ENCODE measurements around the gene CAMK1D.
"Not testable (repeated sequence)": the region's sequence is repeated elsewhere in the genome, so short reads cannot be mapped to it uniquely, and the experiment has no call there.

Gene CAMK1D

GRCh38 chr10:12835709-12836108, 486.4 kb downstream of the CAMK1D start:
- DNase-seq (ENCODE audit: low read depth in 2 of 2, low spot score in 1 of 2): no peak

DNA sequence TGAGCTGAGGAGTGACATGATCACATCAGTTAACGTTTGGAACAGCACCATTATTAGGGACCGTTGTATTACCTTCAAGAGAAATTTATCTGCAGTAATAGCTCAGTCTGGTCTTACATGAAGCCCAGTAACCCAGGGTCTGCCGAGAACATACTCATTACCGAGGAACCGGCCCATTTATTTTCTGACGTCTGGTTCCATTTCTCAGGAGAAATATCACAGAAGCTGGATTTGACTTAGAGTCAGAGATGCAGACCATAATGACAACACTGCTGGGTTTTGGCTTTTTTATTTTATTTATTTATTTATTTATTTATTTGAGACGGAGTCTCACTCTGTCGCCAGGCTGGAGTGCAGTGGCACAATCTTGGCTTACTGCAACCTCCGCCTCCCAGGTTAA, 489.0 kb downstream of the CAMK1D start:
- no peak for DNase-seq (ENCODE audit: low read depth in 2 of 2, low spot score in 1 of 2)

- no peak for DNase-seq (ENCODE audit: low read depth in 2 of 2, low spot score in 1 of 2)
Observed at GRCh38 chr10:12838995-12839927, 489.9 kb downstream of the CAMK1D start.

DNA sequence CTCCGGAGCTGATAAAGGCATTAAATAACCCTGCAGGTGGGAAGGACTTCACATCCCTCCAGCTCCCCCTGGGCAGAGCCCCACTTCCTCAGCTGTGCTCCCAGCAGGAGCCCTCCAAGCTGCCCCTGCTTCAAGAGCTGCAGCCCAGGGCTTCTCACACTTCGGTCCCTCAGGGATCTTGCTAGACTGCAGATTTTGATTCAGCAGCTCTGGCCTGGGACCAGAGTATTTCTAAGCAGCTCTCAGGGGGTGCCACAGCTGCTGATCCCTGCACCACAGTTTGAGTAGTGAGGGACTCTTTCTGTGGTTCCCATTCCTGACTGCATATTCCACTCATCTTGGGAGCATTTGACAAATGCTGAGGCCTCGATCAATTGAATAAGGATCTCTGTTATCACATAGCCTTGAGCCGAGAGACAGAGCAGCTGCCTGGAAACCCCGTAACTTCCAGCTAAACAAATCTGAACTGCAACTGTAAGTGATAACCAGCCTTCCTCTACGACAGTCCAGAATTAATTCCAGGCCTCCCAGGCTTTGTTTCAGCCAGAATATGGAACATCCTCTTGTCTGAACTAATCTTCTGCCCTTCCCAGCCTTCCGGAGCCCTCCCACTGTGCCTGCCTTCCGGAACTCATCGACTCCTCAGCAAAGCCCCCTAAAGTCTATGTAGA, 490.7 kb downstream of the CAMK1D start:
- no peak for DNase-seq (ENCODE audit: low read depth in 2 of 2, low spot score in 1 of 2)

DNA sequence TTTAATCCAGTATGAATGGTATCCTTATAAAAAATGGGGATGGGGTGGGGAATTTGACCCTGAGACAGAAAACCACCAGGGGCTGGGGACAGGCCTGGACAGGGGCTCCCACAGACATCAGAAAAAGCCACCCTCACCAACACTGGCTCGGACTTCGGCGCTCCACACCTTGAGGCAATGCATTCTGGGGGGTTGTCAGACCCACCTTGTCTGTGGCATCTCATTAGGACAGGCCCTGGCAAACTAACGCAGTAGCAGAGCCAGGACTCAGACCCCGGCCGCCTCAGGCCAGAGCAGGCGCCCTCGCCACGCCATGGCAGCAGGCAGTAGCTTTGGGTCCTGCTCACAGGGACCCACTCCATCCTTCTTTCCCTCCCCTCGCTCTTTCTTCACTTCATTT, 492.1 kb downstream of the CAMK1D start:
- DNase-seq (ENCODE audit: low read depth in 2 of 2, low spot score in 1 of 2): no peak

- no peak for DNase-seq (ENCODE audit: low read depth in 2 of 2, low spot score in 1 of 2)
Observed at GRCh38 chr10:12841826-12842225, 492.5 kb downstream of the CAMK1D start.

- DNase-seq (ENCODE audit: low read depth in 2 of 2, low spot score in 1 of 2): no peak
Observed at GRCh38 chr10:12842310-12842709, 493.0 kb downstream of the CAMK1D start.

DNA sequence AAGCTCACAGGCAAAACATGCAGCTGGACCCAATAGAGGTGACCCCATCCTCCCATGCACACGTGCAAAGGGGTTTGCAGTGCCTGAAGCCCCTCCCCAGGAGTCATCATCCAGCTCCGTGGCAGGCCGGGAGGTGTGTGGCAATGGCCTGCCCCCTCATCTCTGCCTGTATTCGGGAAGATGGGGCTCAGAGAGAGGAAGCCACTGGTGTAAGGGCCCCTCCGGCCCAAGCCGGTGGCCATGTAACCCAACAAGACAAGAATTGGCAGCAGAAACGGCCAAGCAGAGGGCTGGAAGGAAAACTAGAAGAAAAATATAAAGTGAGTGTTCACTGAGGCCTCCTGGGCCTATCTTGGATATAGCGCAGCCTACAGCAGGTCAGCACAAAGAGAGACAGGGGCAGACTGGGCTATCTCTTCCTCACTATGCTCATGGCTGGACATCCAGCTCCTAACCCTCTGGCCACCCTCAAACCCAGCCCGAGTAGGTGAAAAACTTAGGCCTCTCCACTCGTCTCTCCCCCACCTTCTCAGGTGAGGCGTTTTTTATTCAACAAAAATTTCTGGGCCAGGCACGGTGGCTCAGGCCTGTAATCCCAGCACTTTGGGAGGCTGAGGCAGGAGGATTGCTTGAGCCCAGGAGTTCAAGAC, 494.1 kb downstream of the CAMK1D start:
- no peak for DNase-seq (ENCODE audit: low read depth in 2 of 2, low spot score in 1 of 2)

DNA sequence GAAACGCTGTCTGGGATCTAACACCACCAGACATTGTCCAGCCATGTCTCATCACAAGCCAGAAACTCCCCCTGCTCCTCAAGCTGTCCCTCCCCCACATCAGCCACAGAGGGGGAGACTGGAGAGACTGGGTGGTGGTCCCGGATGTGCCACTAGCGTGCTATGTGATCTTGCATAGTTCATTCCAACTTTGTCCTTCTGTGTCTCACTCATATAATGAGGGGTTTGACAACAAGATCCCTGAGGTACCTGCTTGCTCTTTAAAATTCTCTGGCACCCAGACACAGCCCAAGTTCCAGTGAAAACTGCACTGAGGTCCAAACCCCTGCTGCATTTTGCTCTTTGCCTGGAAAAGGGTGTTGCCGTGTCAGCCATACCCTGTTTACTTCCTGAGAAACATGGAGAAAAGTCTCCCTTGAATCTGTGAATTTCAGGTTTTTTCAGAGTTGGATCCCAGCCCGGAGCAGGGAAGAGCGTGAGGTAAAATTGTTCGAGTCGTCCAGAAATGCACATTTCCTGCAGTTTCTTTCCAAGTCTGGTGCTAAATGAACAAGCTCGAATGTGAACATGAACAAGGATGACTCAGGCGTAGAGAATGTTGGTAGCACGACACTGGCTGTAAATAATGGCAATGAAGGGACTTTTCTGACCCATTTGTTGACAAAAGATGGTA, 495.6 kb downstream of the CAMK1D start:
- DNase-seq (ENCODE audit: low read depth in 2 of 2, low spot score in 1 of 2): no peak

DNA sequence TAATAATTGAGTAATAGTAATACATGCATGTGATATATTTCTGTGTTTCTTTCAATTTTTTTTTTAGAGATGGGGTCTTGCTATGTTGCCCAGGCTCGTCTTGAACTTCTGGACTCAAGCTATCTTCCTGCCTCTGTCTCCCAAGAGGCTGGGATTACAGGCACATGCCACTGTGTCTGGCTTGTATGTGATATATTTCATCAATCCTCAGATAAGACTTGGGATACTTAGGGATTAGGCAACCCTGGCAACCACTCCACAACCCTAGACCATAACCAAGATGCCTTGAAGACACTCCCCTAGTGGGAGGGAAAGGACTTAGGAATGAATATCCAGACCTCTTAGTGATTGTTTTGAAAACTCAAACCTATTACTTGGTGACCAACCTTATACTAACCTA, 497.4 kb downstream of the CAMK1D start:
- no peak for DNase-seq (ENCODE audit: low read depth in 2 of 2, low spot score in 1 of 2)

GRCh38 chr10:12847361-12847975, 498.1 kb downstream of the CAMK1D start:
- no peak for DNase-seq (ENCODE audit: low read depth in 2 of 2, low spot score in 1 of 2)

DNA sequence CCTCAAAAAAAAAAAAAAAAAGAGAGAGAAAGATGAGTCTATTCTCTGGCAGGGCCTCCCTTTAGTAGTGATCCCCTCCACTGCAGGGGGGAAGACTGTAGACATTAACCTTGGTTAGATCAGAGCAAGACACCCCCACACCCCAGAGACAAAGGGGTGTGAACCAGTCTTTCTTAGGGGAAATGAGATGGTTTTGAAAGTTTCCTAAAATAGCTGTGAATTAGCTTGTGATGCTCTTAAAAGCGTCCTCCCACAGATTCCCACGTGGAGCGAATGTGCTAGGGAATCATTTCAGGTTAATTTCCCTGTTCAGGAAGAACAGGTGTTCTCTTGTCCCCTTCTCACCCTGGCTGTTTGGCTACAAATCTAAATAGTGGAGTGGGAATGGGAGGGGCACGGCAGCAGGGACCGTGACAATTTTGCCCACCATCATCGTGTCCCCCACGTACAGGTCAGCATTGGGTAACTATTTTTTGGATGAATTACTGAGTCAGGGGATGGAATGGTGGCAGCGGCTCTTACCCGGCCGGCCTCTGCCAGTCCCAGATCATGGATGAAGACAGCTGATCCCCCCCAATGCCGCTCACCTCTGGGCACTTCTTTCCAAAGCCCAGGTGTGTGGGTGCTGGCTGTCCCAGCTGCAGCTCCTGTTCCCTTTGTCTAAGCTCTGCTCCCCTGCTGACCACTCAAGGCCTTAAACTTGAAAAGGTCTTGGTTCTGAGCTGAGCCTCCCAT, 499.3 kb downstream of the CAMK1D start:
- DNase-seq (ENCODE audit: low read depth in 2 of 2, low spot score in 1 of 2): no peak

- DNase-seq (ENCODE audit: low read depth in 2 of 2, low spot score in 1 of 2): no peak
Observed at GRCh38 chr10:12849319-12850181, 500.2 kb downstream of the CAMK1D start.

GRCh38 chr10:12852687-12853086, 503.3 kb downstream of the CAMK1D start:
- DNase-seq (ENCODE audit: low read depth in 2 of 2, low spot score in 1 of 2): no peak

- no peak for DNase-seq (ENCODE audit: low read depth in 2 of 2, low spot score in 1 of 2)
Observed at GRCh38 chr10:12854988-12855387, 505.6 kb downstream of the CAMK1D start.

DNA sequence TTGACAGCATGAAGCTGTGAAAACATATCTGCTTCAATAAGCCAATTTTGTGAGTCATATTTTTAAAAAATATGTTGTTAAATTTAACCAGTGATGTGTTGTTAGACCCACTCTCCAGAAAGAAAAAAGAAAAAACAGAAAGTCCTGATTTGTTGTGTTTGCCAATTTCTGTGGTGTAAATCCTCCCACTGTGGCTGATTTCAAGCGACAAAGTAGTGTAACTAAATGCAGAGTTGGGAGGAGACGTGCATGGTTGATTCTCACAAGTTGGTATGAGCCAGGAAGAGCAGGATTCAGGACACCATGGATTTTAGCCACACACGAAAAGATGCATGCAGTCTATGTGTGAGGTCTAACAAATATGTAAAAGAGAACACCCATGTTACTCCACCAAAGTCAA, 513.1 kb downstream of the CAMK1D start:
- DNase-seq (ENCODE audit: low read depth in 2 of 2, low spot score in 1 of 2): no peak

DNA sequence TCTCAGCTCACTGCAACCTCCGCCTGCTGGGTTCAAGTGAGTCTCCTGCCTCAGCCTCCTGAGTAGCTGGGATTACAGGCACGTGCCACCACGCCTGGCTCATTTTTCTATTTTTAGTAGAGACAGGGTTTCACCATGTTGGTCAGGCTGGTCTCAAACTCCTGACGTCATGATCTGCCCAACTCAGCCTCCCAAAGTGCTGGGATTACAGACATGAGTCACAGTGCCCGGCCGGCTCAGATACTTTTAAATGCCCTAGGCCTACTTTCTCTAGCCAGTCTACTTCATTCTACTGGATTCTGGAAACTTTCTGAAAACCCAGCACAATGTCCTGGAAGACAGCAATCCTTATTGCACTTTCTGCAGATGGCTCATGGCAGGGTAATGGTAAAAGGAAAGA, 516.2 kb downstream of the CAMK1D start:
- not testable (repeated sequence) for DNase-seq (ENCODE audit: low read depth in 2 of 2, low spot score in 1 of 2)

GRCh38 chr10:12868229-12868628, 518.9 kb downstream of the CAMK1D start:
- DNase-seq (ENCODE audit: low read depth in 2 of 2, low spot score in 1 of 2): no peak

DNA sequence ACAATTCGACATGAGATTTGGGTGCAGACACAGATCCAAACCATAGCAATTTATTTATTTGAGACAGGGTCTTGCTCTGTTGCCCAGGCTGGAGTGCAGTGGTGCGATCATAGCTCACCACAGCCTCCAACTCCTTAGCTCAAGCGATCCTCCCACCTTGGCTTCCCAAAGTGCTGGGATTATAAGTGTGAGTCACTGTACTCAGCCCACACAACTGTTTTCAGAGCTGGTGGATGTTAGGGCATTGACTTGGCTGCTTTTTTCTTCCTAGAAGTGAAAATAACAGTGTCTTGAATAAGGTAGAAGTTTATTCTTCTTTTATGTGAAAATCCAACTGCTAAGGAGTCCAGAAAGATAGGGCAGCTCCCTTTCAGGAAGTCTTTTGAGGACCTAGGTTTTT, 520.1 kb downstream of the CAMK1D start:
- DNase-seq (ENCODE audit: low read depth in 2 of 2, low spot score in 1 of 2): no peak
